Stomach (tissue), 8 donors: Measurements from ENCODE around the gene ACOT8. TPM values are rescaled to one million over a fixed set of nuclear protein-coding genes. Genes with fewer than 3 reads are reported as not detected.

Source experiments
- polyA plus RNA-seq, 3 donors: library from polyadenylated mRNA; stranded (reverse); fragments of 200-250 nt; gene quantifications; one replicate each; pipeline ENCODE4 v1.2.3, GENCODE V29; 2013
- total RNA-seq, 5 donors: library from RNA; depleted of rRNA; stranded (reverse); fragments of >200 nt; gene quantifications; one replicate each; pipeline versions ENCODE4 v1.1.0 to v1.2.3, GENCODE V29; 2014 to 2016
- donor health status: healthy with polysubstance abuse.
- donor health status: Bipolar disorder and iron deficiency.
- donor health status: healthy.

Gene ACOT8
- total and polyA plus RNA-seq, 8 donors, result 26.6 to 216 (median 79.6) TPM

Other genes starting within 250 kb of the ACOT8 start
- not detected for gene WFDC10A, start 227.7 kb downstream of the ACOT8 start, total RNA-seq
- not detected for gene WFDC10A, start 227.7 kb downstream of the ACOT8 start, polyA plus RNA-seq
- not detected for gene WFDC9, start 226.1 kb downstream of the ACOT8 start, total RNA-seq
- not detected for gene WFDC9, start 226.1 kb downstream of the ACOT8 start, polyA plus RNA-seq
- gene WFDC11, start 187.2 kb downstream of the ACOT8 start, total RNA-seq, result not detected
- gene WFDC11, start 187.2 kb downstream of the ACOT8 start, polyA plus RNA-seq, result not detected
- gene WFDC13, start 155.4 kb downstream of the ACOT8 start, total RNA-seq, result not detected
- gene WFDC13, start 155.4 kb downstream of the ACOT8 start, polyA plus RNA-seq, result not detected
- 1 to 10 TPM in 1 of 5 donors, not detected in 4; 4.3 TPM for gene WFDC10B, start 152.4 kb downstream of the ACOT8 start, total RNA-seq
- 1 to 10 TPM in 1 of 3 donors, not detected in 2; 1.6 TPM for gene WFDC10B, start 152.4 kb downstream of the ACOT8 start, polyA plus RNA-seq
- gene SPINT4, start 135.0 kb downstream of the ACOT8 start, total RNA-seq, result not detected
- not detected for gene SPINT4, start 135.0 kb downstream of the ACOT8 start, polyA plus RNA-seq
- gene WFDC3, start 65.5 kb downstream of the ACOT8 start, total RNA-seq, result 1 to 10 TPM in 1 of 5 donors, not detected in 4; 2.8 TPM
- gene WFDC3, start 65.5 kb downstream of the ACOT8 start, polyA plus RNA-seq, result 10 to 100 TPM in 1 of 3 donors, 1 to 10 TPM in 2; 1.7 to 18.8 (median 9.2) TPM
- 10 to 100 TPM in 4 of 5 donors, 1 to 10 TPM in 1; 9.6 to 76.8 (median 34.1) TPM for gene DNTTIP1, start 65.4 kb downstream of the ACOT8 start, total RNA-seq
- gene DNTTIP1, start 65.4 kb downstream of the ACOT8 start, polyA plus RNA-seq, result 10 to 100 TPM; 27.2 to 56.8 (median 43.0) TPM
- 10 to 100 TPM in 4 of 5 donors, not detected in 1; 10.5 to 37.5 (median 13.4) TPM for gene UBE2C, start 44.7 kb downstream of the ACOT8 start, total RNA-seq
- gene UBE2C, start 44.7 kb downstream of the ACOT8 start, polyA plus RNA-seq, result 10 to 100 TPM; 13.1 to 72.2 (median 39.0) TPM
- 1 to 10 TPM in 1 of 5 donors, not detected in 4; 4.9 TPM for gene TNNC2, start 30.1 kb downstream of the ACOT8 start, total RNA-seq
- gene TNNC2, start 30.1 kb downstream of the ACOT8 start, polyA plus RNA-seq, result 10 to 100 TPM in 1 of 3 donors, 1 to 10 TPM in 1, not detected in 1; 3.0 to 12.4 TPM
- gene SNX21, start 23.6 kb downstream of the ACOT8 start, total RNA-seq, result 100 to 1,000 TPM in 1 of 5 donors, 10 to 100 TPM in 4; 20.4 to 120 (median 48.3) TPM
- gene SNX21, start 23.6 kb downstream of the ACOT8 start, polyA plus RNA-seq, result 10 to 100 TPM; 15.2 to 23.5 (median 16.7) TPM
- 1 to 10 TPM in 2 of 5 donors, under 1 TPM in 2, not detected in 1; 0.87 to 2.3 (median 1.6) TPM for gene ZSWIM3, start 222 bp upstream of the ACOT8 start, total RNA-seq
- gene ZSWIM3, start 222 bp upstream of the ACOT8 start, polyA plus RNA-seq, result 1 to 10 TPM; 1.4 to 2.1 (median 1.8) TPM
- gene ZSWIM1, start 23.8 kb upstream of the ACOT8 start, total RNA-seq, result 10 to 100 TPM in 2 of 5 donors, 1 to 10 TPM in 3; 2.3 to 13.4 (median 3.8) TPM
- 1 to 10 TPM; 1.7 to 3.4 (median 3.4) TPM for gene ZSWIM1, start 23.8 kb upstream of the ACOT8 start, polyA plus RNA-seq
- gene SPATA25, start 30.2 kb upstream of the ACOT8 start, total RNA-seq, result 10 to 100 TPM in 2 of 5 donors, 1 to 10 TPM in 1, not detected in 2; 4.2 to 15.5 (median 13.9) TPM
- gene SPATA25, start 30.2 kb upstream of the ACOT8 start, polyA plus RNA-seq, result under 1 TPM in 2 of 3 donors, not detected in 1; 0.50 to 0.85 TPM
- 10 to 100 TPM in 2 of 5 donors, 1 to 10 TPM in 2, not detected in 1; 3.9 to 29.9 (median 9.6) TPM for gene NEURL2, start 33.8 kb upstream of the ACOT8 start, total RNA-seq
- gene NEURL2, start 33.8 kb upstream of the ACOT8 start, polyA plus RNA-seq, result 1 to 10 TPM; 3.3 to 3.8 (median 3.7) TPM
- 100 to 1,000 TPM in 3 of 5 donors, 10 to 100 TPM in 2; 29.9 to 292 (median 132) TPM for gene CTSA, start 33.9 kb upstream of the ACOT8 start, total RNA-seq
- gene CTSA, start 33.9 kb upstream of the ACOT8 start, polyA plus RNA-seq, result 10 to 100 TPM; 30.1 to 66.9 (median 48.4) TPM
- gene PLTP, start 54.8 kb upstream of the ACOT8 start, total RNA-seq, result 100 to 1,000 TPM in 2 of 5 donors, 10 to 100 TPM in 3; 22.0 to 313 (median 70.1) TPM
- 10 to 100 TPM; 51.5 to 58.6 (median 53.2) TPM for gene PLTP, start 54.8 kb upstream of the ACOT8 start, polyA plus RNA-seq
- gene PCIF1, start 77.3 kb upstream of the ACOT8 start, total RNA-seq, result 10 to 100 TPM; 22.2 to 41.4 (median 32.5) TPM
- 10 to 100 TPM; 21.0 to 25.1 (median 21.1) TPM for gene PCIF1, start 77.3 kb upstream of the ACOT8 start, polyA plus RNA-seq
- 10 to 100 TPM in 4 of 5 donors, 1 to 10 TPM in 1; 8.3 to 72.3 (median 38.5) TPM for gene ZNF335, start 114.8 kb upstream of the ACOT8 start, total RNA-seq
- gene ZNF335, start 114.8 kb upstream of the ACOT8 start, polyA plus RNA-seq, result 10 to 100 TPM in 1 of 3 donors, 1 to 10 TPM in 2; 7.2 to 12.0 (median 9.3) TPM
- 1 to 10 TPM in 2 of 5 donors, not detected in 3; 1.3 to 5.1 TPM for gene MMP9, start 151.5 kb upstream of the ACOT8 start, total RNA-seq
- 1 to 10 TPM in 2 of 3 donors, under 1 TPM in 1; 0.31 to 1.9 (median 1.2) TPM for gene MMP9, start 151.5 kb upstream of the ACOT8 start, polyA plus RNA-seq
- gene SLC12A5, start 171.8 kb upstream of the ACOT8 start, total RNA-seq, result 1 to 10 TPM in 1 of 5 donors, not detected in 4; 1.3 TPM
- gene SLC12A5, start 171.8 kb upstream of the ACOT8 start, polyA plus RNA-seq, result 1 to 10 TPM in 2 of 3 donors, under 1 TPM in 1; 0.93 to 6.2 (median 5.5) TPM
- 10 to 100 TPM in 2 of 5 donors, 1 to 10 TPM in 3; 4.3 to 58.9 (median 9.5) TPM for gene NCOA5, start 232.6 kb upstream of the ACOT8 start, total RNA-seq
- 10 to 100 TPM; 11.2 to 17.7 (median 11.6) TPM for gene NCOA5, start 232.6 kb upstream of the ACOT8 start, polyA plus RNA-seq